HepG2 (cell line): ENCODE measurements around the gene CLIC3. TPM values are rescaled to one million over a fixed set of nuclear protein-coding genes. Genes with fewer than 3 reads are reported as not detected.

Experiments
- ATAC-seq: fragments of 200-7000 bp; cut with Tn5 transposase; 3 replicates; pipeline ENCODE4 v1.9.1; 2020; ENCODE audit warnings: mild to moderate bottlenecking, moderate library complexity
- BruUV-seq: library from RNA; stranded (reverse); fragments of 400-500 nt; replicated peaks from 2 replicates; lab custom pipeline; 2021; lab: Mats Ljungman, UMichigan
- CTCF ChIA-PET: fragments of 300-600 bp; formaldehyde crosslinking; extraction: SDS; loops from one replicate; lab custom pipeline; 2021; ENCODE audit warnings: low total read pairs, inconsistent platforms, low intra/inter-chr PET ratio; lab: Yijun Ruan, JAX
- POLR2A ChIA-PET: fragments of 350-600 bp; sonication (Branson Sonifier 250); formaldehyde crosslinking; loops from one replicate; lab custom pipeline; 2020; ENCODE audit warnings: antibody characterized with exemption, inconsistent platforms; lab: Yijun Ruan, JAX
- DNase-seq: peaks from one replicate; pipeline ENCODE4 v3.0.0-alpha.2; 2015; ENCODE audit warnings: low spot score
- FAIRE-seq: peaks from 3 replicates; lab custom pipeline; 2011; peaks lifted over from hg19 to GRCh38; lab: Jason Lieb, UNC
- H2AFZ ChIP-seq: one replicate; pipeline ENCODE4 v1.6.1; 2011; ENCODE audit warnings: low read length, inconsistent platforms
- H3K27ac ChIP-seq: fragments of 300-600 bp; 3 replicates; pipeline ENCODE4 v1.8.0; 2011; ENCODE audit warnings: mixed run types, mild to moderate bottlenecking, mixed read lengths, low read length, inconsistent platforms; ENCODE audit not compliant: insufficient read depth; ENCODE audit errors: extremely low read length
- H3K27me3 ChIP-seq, 2 experiments: fragments of 200-600 bp in 1 of 2; 2 replicates in 1 of 2; 3 replicates in 1 of 2; pipeline versions ENCODE4 v1.6.0 to v1.8.0; 2011; ENCODE audit warnings: low read length in 2 of 2, mild to moderate bottlenecking in 2 of 2, moderate library complexity in 2 of 2, inconsistent platforms in 1 of 2; ENCODE audit not compliant: insufficient read depth in 2 of 2, control insufficient read depth in 1 of 2
- H3K36me3 ChIP-seq, 2 experiments: fragments of 200-600 bp in 1 of 2; replicated peaks in 1 of 2; 2 replicates in 1 of 2; 3 replicates in 1 of 2; pipeline versions ENCODE4 v1.5.1 to v1.8.0; 2011; ENCODE audit warnings: low read length in 2 of 2, inconsistent platforms in 1 of 2; ENCODE audit not compliant: insufficient read depth in 2 of 2, control insufficient read depth in 1 of 2
- H3K4me1 ChIP-seq: 2 replicates; pipeline ENCODE4 v1.5.1; 2012; ENCODE audit warnings: low read length, inconsistent platforms; ENCODE audit not compliant: insufficient read depth
- H3K4me2 ChIP-seq: 2 replicates; pipeline ENCODE4 v1.6.0; 2011; ENCODE audit warnings: low read depth, low read length, inconsistent platforms
- H3K4me3 ChIP-seq, 3 experiments: fragments of 200-600 bp in 1 of 3; sonication (generic), shearing (Covaris generic) in 1 of 3; replicated peaks in 1 of 3; 2 replicates each; pipeline ENCODE4 v1.5.1; 2011 to 2016; ENCODE audit warnings: low read length in 3 of 3, inconsistent platforms in 2 of 3, low read depth in 2 of 3, mild to moderate bottlenecking in 2 of 3, control low read depth in 1 of 3, mixed read lengths in 1 of 3; ENCODE audit not compliant: insufficient read depth in 1 of 3
- H3K79me2 ChIP-seq: one replicate; pipeline ENCODE4 v1.6.1; 2011; ENCODE audit warnings: low read length, inconsistent platforms; ENCODE audit not compliant: insufficient read depth
- H3K9ac ChIP-seq: 2 replicates; pipeline ENCODE4 v1.6.0; 2011; ENCODE audit warnings: mild to moderate bottlenecking, low read depth, low read length, inconsistent platforms; ENCODE audit not compliant: insufficient read depth
- H3K9me3 ChIP-seq: 2 replicates; pipeline ENCODE4 v1.5.1; 2012; ENCODE audit warnings: mild to moderate bottlenecking, low read length
- H4K20me1 ChIP-seq: 2 replicates; pipeline ENCODE4 v1.6.0; 2011; ENCODE audit warnings: inconsistent platforms, mild to moderate bottlenecking, low read length, moderate library complexity; ENCODE audit not compliant: insufficient read depth
- FOXA3 ChIP-seq: IDR thresholded peaks from 2 replicates; pipeline ENCODE4 v1.6.1; 2016; ENCODE audit warnings: missing genetic modification reagents, missing compliant biosample characterization
- HMG20A ChIP-seq: IDR thresholded peaks from 2 replicates; pipeline ENCODE4 v1.6.1; 2016; ENCODE audit warnings: borderline replicate concordance
- MIXL1 ChIP-seq: IDR thresholded peaks from 2 replicates; pipeline ENCODE4 v1.6.1; 2016
- NFKBIZ ChIP-seq: IDR thresholded peaks from 2 replicates; pipeline ENCODE4 v1.6.1; 2018; ENCODE audit warnings: missing genetic modification reagents, missing compliant biosample characterization
- SP5 ChIP-seq: IDR thresholded peaks from 2 replicates; pipeline ENCODE4 v1.6.1; 2016; ENCODE audit warnings: low read depth, borderline replicate concordance
- ZFX ChIP-seq: sonication (generic); formaldehyde crosslinking; IDR thresholded peaks from 2 replicates; pipeline ENCODE4 v1.4.0; 2020; ENCODE audit warnings: mild to moderate bottlenecking, low read depth, missing genetic modification reagents, moderate library complexity
- ZNF101 ChIP-seq: sonication (generic); formaldehyde crosslinking; IDR thresholded peaks from 2 replicates; pipeline ENCODE4 v1.4.0; 2020; ENCODE audit warnings: mild to moderate bottlenecking, low read depth, missing genetic modification reagents, borderline replicate concordance
- ZNF431 ChIP-seq: sonication (generic); formaldehyde crosslinking; IDR thresholded peaks from 2 replicates; pipeline ENCODE4 v1.9.0; 2022; ENCODE audit warnings: missing genetic modification reagents, low read depth, mild to moderate bottlenecking, borderline replicate concordance
- ZNF510 ChIP-seq: sonication (generic); formaldehyde crosslinking; IDR thresholded peaks from 2 replicates; pipeline ENCODE4 v1.4.0; 2020; ENCODE audit warnings: low read depth, mild to moderate bottlenecking, missing genetic modification reagents
- ZNF580 ChIP-seq: IDR thresholded peaks from 2 replicates; pipeline ENCODE4 v1.6.1; 2016; ENCODE audit warnings: low read depth, borderline replicate concordance
- ZNF652 ChIP-seq: IDR thresholded peaks from 2 replicates; pipeline ENCODE4 v1.6.1; 2016; ENCODE audit warnings: low read depth, borderline replicate concordance
- ZNF775 ChIP-seq: sonication (generic); formaldehyde crosslinking; IDR thresholded peaks from 2 replicates; pipeline ENCODE4 v1.4.0; 2020; ENCODE audit warnings: missing genetic modification reagents, mild to moderate bottlenecking, moderate library complexity, borderline replicate concordance
- WGBS: methylation state at CpG from one replicate; pipeline ENCODE4 v1.1.6; 2017; ENCODE audit warnings: low lambda C conversion rate; 5-methylcytosine and 5-hydroxymethylcytosine counted together
- in situ Hi-C: cut with HindIII; loops from 2 replicates; pipeline ENCODE4 v1.10.0; 2017; ENCODE audit warnings: low pct_unique_long_range_greater_than_20kb; ENCODE audit not compliant: extremely low pct_ligation_motif_present
- intact Hi-C: fragments of 100-400 bp; cut with micrococcal nuclease; formaldehyde crosslinking; loops from one replicate; pipeline ENCODE4 v1.10.0; 2022; ENCODE audit not compliant: unreplicated experiment
- polyA plus RNA-seq, 8 experiments: library from polyadenylated mRNA; depleted of rRNA in 3 of 8; stranded (reverse) in 7 of 8; unstranded in 1 of 8; fragments of >200 nt; fragmentation: Illumina TruSeq in 4 of 8; extraction: Trizol in 4 of 8; gene quantifications; 2 replicates each; pipeline versions ENCODE4 v1.2.1 to v1.2.3, GENCODE V29; 2011 to 2016; ENCODE audit warnings: low read depth in 4 of 8, missing spikeins in 1 of 8, mixed read lengths in 1 of 8; ENCODE audit not compliant: insufficient read depth in 1 of 8
- total RNA-seq, 5 experiments: library from RNA; depleted of rRNA; stranded (reverse); fragments of >200 nt; fragmentation: Illumina TruSeq; extraction: Trizol; gene quantifications; 2 replicates each; pipeline ENCODE4 v1.2.3, GENCODE V29; 2016; ENCODE audit warnings: low read depth in 1 of 5

Gene CLIC3
- total and polyA plus RNA-seq, 2 of the 13 experiments (the other 11 are each of a cell fraction or from before 2014, with no cell fraction given), result 0.51 to 1.5 TPM

GRCh38 chr9:136963341-136963740, 33.0 kb downstream of the CLIC3 start:
- FAIRE-seq (no peak), DNase-seq (no peak)
- intact Hi-C loops, result no loop called here
- BruUV-seq, result no TSS peak
- 82% methylated on average over 4 of the region's 15 CpGs for WGBS
- CTCF ChIA-PET, result no interaction called here
- Histone ChIP-seq H3K9ac (no peak overlapping the region), H3K4me3 (no peak overlapping the region), H3K79me2 (no peaks in the 10 kb centered on the region), H3K36me3 (no peaks in the 10 kb centered on the region)
- POLR2A ChIA-PET, result no interaction called here
- TF ChIP-seq ZNF510 (no peak), ZNF652 (CRISPR knock-in tag) (no peak), ZNF101 (CRISPR knock-in tag) (no peak), HMG20A (CRISPR knock-in tag) (no peak), ZNF775 (CRISPR knock-in tag) (no peak), FOXA3 (CRISPR knock-in tag) (no peak), ZNF431 (no peak), ZNF580 (CRISPR knock-in tag) (no peak), ZFX (CRISPR knock-in tag) (no peak), SP5 (CRISPR knock-in tag) (no peak), NFKBIZ (no peak), MIXL1 (no peak)
- TF ChIP-seq, all 625 proteins: peak for 0
- no peak for ATAC-seq
- Histone ChIP-seq H3K27me3 (peaks cover 13 to 49% of the 10 kb centered on the region in 2 experiments), H2AFZ (no peak overlapping the region), H4K20me1 (no peaks in the 10 kb centered on the region), H3K4me1 (peaks cover 21% of the 10 kb centered on the region), H3K27ac (no peak overlapping the region), H3K9me3 (no peaks in the 10 kb centered on the region), H3K4me2 (no peak overlapping the region)
- in situ Hi-C loops, result no loop called here
